Suprapubic skin (tissue), 4 donors: ENCODE results near the gene PMP22.

Experiments
- CTCF ChIP-seq, 2 donors: fragments of 200-600 bp in 1 of 2; fragments of 450-650 bp in 1 of 2; sonication (generic) in 1 of 2; IDR thresholded peaks; one replicate each; pipeline ENCODE4 v1.5.1; 2016 to 2019; ENCODE audit warnings: antibody characterized with exemption in 2 of 2, mild to moderate bottlenecking in 1 of 2, moderate library complexity in 1 of 2
- POLR2A ChIP-seq, 2 donors: fragments of 450-650 bp; IDR thresholded peaks; one replicate each; pipeline ENCODE4 v1.6.1; 2017; ENCODE audit warnings: antibody characterized with exemption in 2 of 2, mild to moderate bottlenecking in 2 of 2, moderate library complexity in 2 of 2
- POLR2AphosphoS5 ChIP-seq, 3 donors: sonication (generic); formaldehyde crosslinking; IDR thresholded peaks; one replicate each; pipeline ENCODE4 v1.6.1; 2017; ENCODE audit warnings: antibody characterized with exemption in 3 of 3

GRCh38 chr17:15263680-15264079 is 1.4 kb downstream of the PMP22 start:
- no peak for TF ChIP-seq POLR2A (IDR thresholded peaks at IDR 0.05)
- TF ChIP-seq CTCF (IDR thresholded peaks at IDR 0.05), result no peak
- no peak for TF ChIP-seq POLR2AphosphoS5 (IDR thresholded peaks at IDR 0.05)
